ENCODE measurements around the gene PTS.

Gene PTS

GRCh38 chr11:112221274-112221835 lies 4.9 kb upstream of the PTS start:
- Histone ChIP-seq H3K9me3 (ENCODE audit: control insufficient read depth, insufficient read depth, low read depth, low read length) (no peaks in the 10 kb centered on the region; the same call in 1 of the 2 replicates), H3K27me3 (ENCODE audit: control insufficient read depth, insufficient read depth, low read length) (peaks cover 10% of the 10 kb centered on the region; the same call in 1 of the 2 replicates), H3K4me3 (ENCODE audit: low read depth, low read length) (no peak overlapping the region), H3K4me1 (ENCODE audit: control insufficient read depth, insufficient read depth, low read length) (no peaks in the 10 kb centered on the region), H3K27ac (ENCODE audit: low read depth, low read length) (no peak overlapping the region), H3K36me3 (ENCODE audit: control insufficient read depth, insufficient read depth, low read length) (no peaks in the 10 kb centered on the region), H3K9ac (ENCODE audit: low read length) (no peak overlapping the region)

- Histone ChIP-seq H3K9me3 (ENCODE audit: control insufficient read depth, insufficient read depth, low read depth, low read length) (no peaks in the 10 kb centered on the region; the same call in 1 of the 2 replicates), H3K36me3 (ENCODE audit: control insufficient read depth, insufficient read depth, low read length) (no peaks in the 10 kb centered on the region), H3K9ac (ENCODE audit: low read length) (no peak overlapping the region), H3K27me3 (ENCODE audit: control insufficient read depth, insufficient read depth, low read length) (peaks cover 10% of the 10 kb centered on the region; the same call in 1 of the 2 replicates), H3K4me3 (ENCODE audit: low read depth, low read length) (no peak overlapping the region), H3K4me1 (ENCODE audit: control insufficient read depth, insufficient read depth, low read length) (no peaks in the 10 kb centered on the region), H3K27ac (ENCODE audit: low read depth, low read length) (no peak overlapping the region)
Observed at GRCh38 chr11:112222303-112222702, 3.9 kb upstream of the PTS start.

- 0 out of 2 replicates have a peak, but pooled peaks cover 3% of the 10 kb centered on the region for H3K4me1 ChIP-seq (ENCODE audit: control insufficient read depth, insufficient read depth, low read length)
- H3K36me3 ChIP-seq (ENCODE audit: control insufficient read depth, insufficient read depth, low read length) = no peaks in the 10 kb centered on the region
- H3K9me3 ChIP-seq (ENCODE audit: control insufficient read depth, insufficient read depth, low read depth, low read length) = no peaks in the 10 kb centered on the region; the same call in 1 of the 2 replicates
- H3K4me3 ChIP-seq (ENCODE audit: low read depth, low read length) = no peak overlapping the region
- peaks cover 10% of the 10 kb centered on the region; the same call in 1 of the 2 replicates for H3K27me3 ChIP-seq (ENCODE audit: control insufficient read depth, insufficient read depth, low read length)
- H3K9ac ChIP-seq (ENCODE audit: low read length) = no peak overlapping the region
- no peak overlapping the region for H3K27ac ChIP-seq (ENCODE audit: low read depth, low read length)
Observed at GRCh38 chr11:112223121-112223520, 3.1 kb upstream of the PTS start.

DNA sequence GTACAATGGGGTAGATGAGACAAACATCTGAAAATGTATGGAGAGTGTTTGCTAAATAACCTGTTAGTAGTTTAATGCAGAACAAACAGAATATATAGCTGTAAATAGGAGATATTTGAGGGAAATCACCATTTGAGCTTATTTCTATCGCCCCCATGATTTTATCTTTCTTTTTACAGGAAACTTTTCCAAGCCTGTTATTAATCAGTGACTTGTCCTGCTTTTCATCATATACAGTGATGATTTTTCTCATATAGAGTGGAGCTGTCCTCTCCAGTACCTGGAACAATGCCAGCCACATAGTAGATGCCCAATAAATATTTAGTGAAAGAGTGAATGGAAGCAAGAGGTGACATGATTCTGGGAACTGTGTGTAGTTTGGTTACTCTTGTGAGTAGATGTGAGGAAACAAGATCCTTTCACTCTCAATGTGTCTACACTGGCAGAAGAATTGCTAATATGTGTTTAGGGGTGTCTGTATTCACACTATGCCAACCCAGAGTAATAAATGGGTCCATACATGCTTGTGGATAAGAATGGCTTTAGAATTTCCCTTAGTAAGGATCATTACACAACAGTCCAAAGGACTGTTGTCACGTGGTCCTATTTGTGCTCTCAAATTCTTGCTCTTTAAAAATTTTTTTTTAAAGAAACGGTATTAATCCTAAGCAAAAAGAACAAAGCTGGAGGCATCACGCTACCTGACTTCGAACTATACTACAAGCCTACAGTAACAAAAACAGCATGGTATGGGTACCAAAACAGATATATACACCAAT lies 2.3 kb upstream of the PTS start:
- Histone ChIP-seq H3K27ac (ENCODE audit: low read depth, low read length) (no peak overlapping the region), H3K27me3 (ENCODE audit: control insufficient read depth, insufficient read depth, low read length) (peaks cover 10% of the 10 kb centered on the region; the same call in 1 of the 2 replicates), H3K9me3 (ENCODE audit: control insufficient read depth, insufficient read depth, low read depth, low read length) (no peaks in the 10 kb centered on the region), H3K4me3 (ENCODE audit: low read depth, low read length) (no peak overlapping the region), H3K9ac (ENCODE audit: low read length) (no peak overlapping the region), H3K4me1 (ENCODE audit: control insufficient read depth, insufficient read depth, low read length) (0 out of 2 replicates have a peak, but pooled peaks cover 3% of the 10 kb centered on the region), H3K36me3 (ENCODE audit: control insufficient read depth, insufficient read depth, low read length) (peaks cover 7% of the 10 kb centered on the region; the same call in 1 of the 2 replicates)

DNA sequence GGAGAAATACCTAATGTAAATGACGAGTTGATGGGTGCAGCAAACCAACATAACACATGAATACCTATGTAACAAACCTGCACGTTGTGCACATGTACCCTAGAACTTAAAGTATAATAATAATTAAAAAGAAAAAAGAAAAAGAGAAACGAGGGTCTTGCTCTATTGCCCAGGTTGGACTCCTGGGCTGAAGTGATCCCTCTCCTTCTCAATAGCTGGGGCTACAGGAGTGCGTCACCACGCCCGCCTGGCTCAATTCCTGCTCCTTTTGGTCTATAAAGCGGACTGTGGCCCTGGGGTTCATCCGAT lies 521 bp upstream of the PTS start:
- H3K27ac ChIP-seq (ENCODE audit: low read depth, low read length) = peak overlapping the region; percentile 74; the same call in 1 of the 2 replicates
- peaks cover 10% of the 10 kb centered on the region; the same call in 1 of the 2 replicates for H3K27me3 ChIP-seq (ENCODE audit: control insufficient read depth, insufficient read depth, low read length)
- H3K4me3 ChIP-seq (ENCODE audit: low read depth, low read length) = peak overlapping the region; percentile 97
- H3K9ac ChIP-seq (ENCODE audit: low read length) = peak overlapping the region; percentile 92
- H3K4me1 ChIP-seq (ENCODE audit: control insufficient read depth, insufficient read depth, low read length) = 0 out of 2 replicates have a peak, but pooled peaks cover 3% of the 10 kb centered on the region
- peaks cover 23% of the 10 kb centered on the region for H3K36me3 ChIP-seq (ENCODE audit: control insufficient read depth, insufficient read depth, low read length)
- no peaks in the 10 kb centered on the region for H3K9me3 ChIP-seq (ENCODE audit: control insufficient read depth, insufficient read depth, low read depth, low read length)

GRCh38 chr11:112226831-112227401 lies 688 bp downstream of the PTS start:
- Histone ChIP-seq H3K36me3 (ENCODE audit: control insufficient read depth, insufficient read depth, low read length) (peaks cover 32% of the 10 kb centered on the region), H3K4me3 (ENCODE audit: low read depth, low read length) (peak overlapping the region; percentile 97), H3K4me1 (ENCODE audit: control insufficient read depth, insufficient read depth, low read length) (0 out of 2 replicates have a peak, but pooled peaks cover 3% of the 10 kb centered on the region), H3K27me3 (ENCODE audit: control insufficient read depth, insufficient read depth, low read length) (peaks cover 10% of the 10 kb centered on the region; the same call in 1 of the 2 replicates), H3K9ac (ENCODE audit: low read length) (peak overlapping the region; percentile 92), H3K9me3 (ENCODE audit: control insufficient read depth, insufficient read depth, low read depth, low read length) (no peaks in the 10 kb centered on the region), H3K27ac (ENCODE audit: low read depth, low read length) (peak overlapping the region; percentile 74; the same call in 1 of the 2 replicates)

DNA sequence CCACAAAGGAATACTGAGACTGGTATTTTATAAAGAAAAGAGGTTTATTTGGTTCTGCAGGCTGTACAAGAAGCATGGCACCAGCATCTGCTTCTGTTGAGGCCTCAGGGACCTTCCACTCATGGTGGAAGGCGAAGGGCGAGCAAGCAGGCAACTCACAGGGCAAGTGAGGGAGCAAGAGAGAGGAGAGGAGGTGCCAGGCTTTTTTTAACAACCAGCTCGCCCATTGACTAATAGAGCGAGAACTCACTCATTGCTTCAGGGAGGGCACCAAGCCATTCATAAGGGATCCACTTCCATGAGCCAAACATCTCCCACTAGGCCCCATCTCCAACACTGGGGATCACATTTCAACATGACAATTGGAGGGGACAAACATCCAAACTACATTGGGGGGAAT lies 1.2 kb downstream of the PTS start:
- no peaks in the 10 kb centered on the region for H3K9me3 ChIP-seq (ENCODE audit: control insufficient read depth, insufficient read depth, low read depth, low read length)
- H3K27ac ChIP-seq (ENCODE audit: low read depth, low read length) = no peak overlapping the region
- no peak overlapping the region for H3K9ac ChIP-seq (ENCODE audit: low read length)
- H3K4me3 ChIP-seq (ENCODE audit: low read depth, low read length) = peak overlapping the region; percentile 97
- H3K4me1 ChIP-seq (ENCODE audit: control insufficient read depth, insufficient read depth, low read length) = 0 out of 2 replicates have a peak, but pooled peaks cover 3% of the 10 kb centered on the region
- peaks cover 33% of the 10 kb centered on the region for H3K36me3 ChIP-seq (ENCODE audit: control insufficient read depth, insufficient read depth, low read length)
- peaks cover 10% of the 10 kb centered on the region; the same call in 1 of the 2 replicates for H3K27me3 ChIP-seq (ENCODE audit: control insufficient read depth, insufficient read depth, low read length)

DNA sequence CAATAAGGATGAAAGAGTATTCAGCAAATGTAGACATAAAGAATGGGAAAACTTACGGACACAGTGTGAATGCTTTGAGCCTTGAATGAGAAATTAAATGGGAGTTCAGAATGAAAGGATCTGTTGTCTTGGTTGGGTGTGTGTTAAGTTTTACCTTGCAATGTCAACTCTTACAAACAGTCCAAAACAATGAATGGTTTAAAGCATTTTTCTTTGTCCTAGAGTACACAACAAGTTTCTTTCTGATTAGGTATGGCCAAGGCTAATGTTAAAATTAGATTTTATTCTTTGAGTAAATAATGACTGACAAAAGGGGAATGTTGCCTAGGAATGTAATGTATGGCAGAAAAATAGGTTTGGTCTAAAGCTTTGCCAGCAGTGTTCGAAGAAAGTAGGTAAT lies 2.5 kb downstream of the PTS start:
- H3K9me3 ChIP-seq (ENCODE audit: control insufficient read depth, insufficient read depth, low read depth, low read length) = no peaks in the 10 kb centered on the region
- no peak overlapping the region for H3K9ac ChIP-seq (ENCODE audit: low read length)
- H3K36me3 ChIP-seq (ENCODE audit: control insufficient read depth, insufficient read depth, low read length) = peaks cover 39% of the 10 kb centered on the region
- no peak overlapping the region for H3K4me3 ChIP-seq (ENCODE audit: low read depth, low read length)
- no peak overlapping the region for H3K27ac ChIP-seq (ENCODE audit: low read depth, low read length)
- H3K27me3 ChIP-seq (ENCODE audit: control insufficient read depth, insufficient read depth, low read length) = peaks cover 4% of the 10 kb centered on the region; the same call in 1 of the 2 replicates
- H3K4me1 ChIP-seq (ENCODE audit: control insufficient read depth, insufficient read depth, low read length) = 0 out of 2 replicates have a peak, but pooled peaks cover 3% of the 10 kb centered on the region

- no peak overlapping the region for H3K9ac ChIP-seq (ENCODE audit: low read length)
- no peak overlapping the region for H3K4me3 ChIP-seq (ENCODE audit: low read depth, low read length)
- no peaks in the 10 kb centered on the region for H3K9me3 ChIP-seq (ENCODE audit: control insufficient read depth, insufficient read depth, low read depth, low read length)
- H3K27ac ChIP-seq (ENCODE audit: low read depth, low read length) = no peak overlapping the region
- peaks cover 43% of the 10 kb centered on the region for H3K36me3 ChIP-seq (ENCODE audit: control insufficient read depth, insufficient read depth, low read length)
- H3K27me3 ChIP-seq (ENCODE audit: control insufficient read depth, insufficient read depth, low read length) = no peaks in the 10 kb centered on the region; the same call in 1 of the 2 replicates
- H3K4me1 ChIP-seq (ENCODE audit: control insufficient read depth, insufficient read depth, low read length) = 0 out of 2 replicates have a peak, but pooled peaks cover 3% of the 10 kb centered on the region
Observed at GRCh38 chr11:112229159-112229558, 2.9 kb downstream of the PTS start.

GRCh38 chr11:112229746-112230433 lies 3.7 kb downstream of the PTS start:
- peaks cover 48% of the 10 kb centered on the region for H3K36me3 ChIP-seq (ENCODE audit: control insufficient read depth, insufficient read depth, low read length)
- 0 out of 2 replicates have a peak, but pooled peaks cover 3% of the 10 kb centered on the region for H3K4me1 ChIP-seq (ENCODE audit: control insufficient read depth, insufficient read depth, low read length)
- no peak overlapping the region for H3K4me3 ChIP-seq (ENCODE audit: low read depth, low read length)
- no peak overlapping the region for H3K9ac ChIP-seq (ENCODE audit: low read length)
- no peaks in the 10 kb centered on the region for H3K9me3 ChIP-seq (ENCODE audit: control insufficient read depth, insufficient read depth, low read depth, low read length)
- H3K27ac ChIP-seq (ENCODE audit: low read depth, low read length) = no peak overlapping the region
- no peaks in the 10 kb centered on the region for H3K27me3 ChIP-seq (ENCODE audit: control insufficient read depth, insufficient read depth, low read length)

All from HUES6 (cell line).